ENCODE results near the gene CDH26.

- no peak for TF ChIP-seq CTCF (IDR thresholded peaks at IDR 0.05)
- no peak for TF ChIP-seq POLR2A (IDR thresholded peaks at IDR 0.05)
Measured at GRCh38 chr20:59949911-59950310, 8.3 kb upstream of the CDH26 start.

Measured in esophagus squamous epithelium (tissue), 4 donors.